ENCODE data around the gene MOCS2.
"Not testable (repeated sequence)": the region's sequence is repeated elsewhere in the genome, so short reads cannot be mapped to it uniquely, and the experiment has no call there.

Gene MOCS2

GRCh38 chr5:53109443-53110127, at the start of gene MOCS2:
Gene MOCS2, minus strand, starts transcription at chr5:53109757. Its CDS starts 2,583 bp downstream, at chr5:53107174.
- peak; percentile 91 for DNase-seq

GRCh38 chr5:53151713-53152458, 42.3 kb upstream of the MOCS2 start:
- DNase-seq: no peak

- DNase-seq: no peak
Measured at GRCh38 chr5:53133020-53133419, 23.5 kb upstream of the MOCS2 start.

GRCh38 chr5:53130266-53130665, 20.7 kb upstream of the MOCS2 start:
- DNase-seq: no peak

- DNase-seq: no peak
Measured at GRCh38 chr5:53128481-53128880, 18.9 kb upstream of the MOCS2 start.

- DNase-seq: no peak
Measured at GRCh38 chr5:53127107-53127506, 17.6 kb upstream of the MOCS2 start.

- DNase-seq: no peak
Measured at GRCh38 chr5:53126521-53126920, 17.0 kb upstream of the MOCS2 start.

- DNase-seq: no peak
Measured at GRCh38 chr5:53123702-53124101, 14.1 kb upstream of the MOCS2 start.

GRCh38 chr5:53120165-53120564, 10.6 kb upstream of the MOCS2 start:
- no peak for DNase-seq

GRCh38 chr5:53118879-53119278, 9.3 kb upstream of the MOCS2 start:
- no peak for DNase-seq

GRCh38 chr5:53116597-53116996, 7.0 kb upstream of the MOCS2 start:
- no peak for DNase-seq

- DNase-seq: no peak
Measured at GRCh38 chr5:53114988-53115387, 5.4 kb upstream of the MOCS2 start.

GRCh38 chr5:53113947-53114346, 4.4 kb upstream of the MOCS2 start:
- DNase-seq: no peak

GRCh38 chr5:53112909-53113308, 3.4 kb upstream of the MOCS2 start:
- DNase-seq: no peak

- not testable (repeated sequence) for DNase-seq
Measured at GRCh38 chr5:53112307-53112706, 2.8 kb upstream of the MOCS2 start.

GRCh38 chr5:53111139-53111538, 1.6 kb upstream of the MOCS2 start:
- DNase-seq: no peak

- DNase-seq: no peak
Measured at GRCh38 chr5:53110156-53110555, 599 bp upstream of the MOCS2 start.

GRCh38 chr5:53109056-53109442, 508 bp downstream of the MOCS2 start:
- DNase-seq: no peak

- no peak for DNase-seq
Measured at GRCh38 chr5:53105611-53106300, 3.8 kb downstream of the MOCS2 start.

- no peak for DNase-seq
Measured at GRCh38 chr5:53100606-53101005, 9.0 kb downstream of the MOCS2 start.

- no peak for DNase-seq
Measured at GRCh38 chr5:53099546-53099945, 10.0 kb downstream of the MOCS2 start.

- DNase-seq: peak; percentile 76
Measured at GRCh38 chr5:53095931-53096525, 13.5 kb downstream of the MOCS2 start.

GRCh38 chr5:53095217-53095616, 14.3 kb downstream of the MOCS2 start:
- DNase-seq: no peak

GRCh38 chr5:53092242-53092641, 17.3 kb downstream of the MOCS2 start:
- no peak for DNase-seq
